Sigmoid colon (tissue), 7 donors: ENCODE results near the gene PCYT1A. TPM values are rescaled to one million over a fixed set of nuclear protein-coding genes. Genes with fewer than 3 reads are reported as not detected.

Experiments
- DNase-seq: peaks from one replicate; pipeline ENCODE4 v3.0.0-alpha.2; 2019
- H3K27ac ChIP-seq, 4 donors: fragments of 200-600 bp; sonication (generic); one replicate each; pipeline ENCODE4 v1.5.1; 2016 to 2019; ENCODE audit warnings: mild to moderate bottlenecking in 1 of 4
- H3K27me3 ChIP-seq, 3 donors: fragments of 200-600 bp; sonication (generic); one replicate each; pipeline ENCODE4 v1.5.1; 2019; ENCODE audit warnings: mild to moderate bottlenecking in 1 of 3
- H3K36me3 ChIP-seq, 4 donors: fragments of 200-600 bp; sonication (generic); one replicate each; pipeline ENCODE4 v1.5.1; 2016 to 2019
- H3K4me1 ChIP-seq, 4 donors: fragments of 200-600 bp; sonication (generic); one replicate each; pipeline ENCODE4 v1.5.1; 2017 to 2019
- H3K4me3 ChIP-seq, 4 donors: fragments of 200-600 bp; sonication (generic); one replicate each; pipeline ENCODE4 v1.5.1; 2017 to 2019; ENCODE audit warnings: mild to moderate bottlenecking in 2 of 4, moderate library complexity in 1 of 4
- H3K9me3 ChIP-seq, 4 donors: fragments of 200-600 bp in 3 of 4; sonication (generic) in 3 of 4; one replicate each; pipeline versions ENCODE4 v1.5.1 to v1.6.1; 2013 to 2019
- EP300 ChIP-seq, 4 donors: sonication (generic); formaldehyde crosslinking; IDR thresholded peaks; one replicate each; pipeline ENCODE4 v1.6.1; 2017; ENCODE audit warnings: antibody characterized with exemption in 4 of 4
- POLR2A ChIP-seq, 2 donors: fragments of 450-650 bp; IDR thresholded peaks; one replicate each; pipeline ENCODE4 v1.6.1; 2016; ENCODE audit warnings: antibody characterized with exemption in 2 of 2, mild to moderate bottlenecking in 2 of 2, moderate library complexity in 2 of 2
- POLR2AphosphoS5 ChIP-seq, 4 donors: sonication (generic); formaldehyde crosslinking; IDR thresholded peaks; one replicate each; pipeline ENCODE4 v1.6.1; 2017; ENCODE audit warnings: antibody characterized with exemption in 4 of 4
- WGBS, 2 donors: extraction: QIAGEN DNeasy Blood & Tissue Kit; methylation state at CpG; one replicate each; pipeline ENCODE4 v1.1.7; 2013; 5-methylcytosine and 5-hydroxymethylcytosine counted together
- intact Hi-C: fragments of 100-400 bp; cut with DNase I; formaldehyde crosslinking; loops from one replicate; pipeline ENCODE4 v1.15.1; 2023
- polyA plus RNA-seq, 3 donors: library from polyadenylated mRNA; stranded (reverse); fragments of 200-250 nt; gene quantifications; one replicate each; pipeline ENCODE4 v1.2.3, GENCODE V29; 2013
- total RNA-seq, 4 donors: library from RNA; depleted of rRNA; stranded (reverse); fragments of >200 nt; gene quantifications; one replicate each; pipeline ENCODE4 v1.1.0, GENCODE V29; 2016
- TF ChIP-seq, protein P1 (sequence below), 4 experiments: fragments of 450-650 bp in 3 of 4; fragments of 200-600 bp in 1 of 4; IDR thresholded peaks; one replicate each; pipeline ENCODE4 v1.5.1; 2016 to 2019; ENCODE audit warnings: antibody characterized with exemption in 4 of 4, mild to moderate bottlenecking in 3 of 4, moderate library complexity in 2 of 4
- donor health status: healthy with polysubstance abuse.
- donor health status: Bipolar disorder and iron deficiency.
- donor health status: healthy.

Gene PCYT1A
- total and polyA plus RNA-seq, 7 donors: 25.8 to 88.6 (median 61.4) TPM

DNA sequence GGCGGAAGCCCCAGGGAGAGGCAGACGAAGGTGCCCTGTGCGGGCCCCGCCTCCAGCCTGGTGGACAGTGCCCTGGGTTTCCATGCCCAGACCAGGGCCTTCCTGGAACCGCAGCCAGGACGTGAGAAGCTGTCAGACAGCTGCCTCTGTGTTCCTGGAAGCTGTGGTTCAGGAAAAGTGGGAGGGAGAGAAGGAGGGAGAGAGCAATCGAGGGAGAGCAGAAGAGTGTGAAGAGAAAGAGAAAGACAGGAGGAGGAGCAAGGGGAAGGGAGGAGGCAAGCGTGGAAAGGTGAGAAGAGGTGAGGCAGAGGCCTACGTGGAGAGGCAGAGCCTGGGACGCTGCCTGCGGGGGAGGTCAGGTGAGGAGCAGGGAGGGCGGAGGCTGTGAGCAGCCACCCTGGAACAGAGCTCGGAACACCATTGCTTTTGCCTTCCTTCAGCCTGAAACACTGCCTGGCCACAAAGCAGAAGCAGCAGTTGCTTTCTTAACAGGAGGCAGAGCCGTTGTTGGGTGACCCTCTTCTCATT lies 94.9 kb downstream of the PCYT1A start:
- intact Hi-C loops: no loop called here
- Histone ChIP-seq H3K9me3 (no peaks in the 10 kb centered on the region), H3K36me3 (no peaks in the 10 kb centered on the region), H3K4me3 (no peak overlapping the region), H3K4me1 (no peaks in the 10 kb centered on the region), H3K27ac (no peak overlapping the region), H3K27me3 (no peaks in the 10 kb centered on the region)
- WGBS, 2 donors: 19 to 33% methylated on average over 14 of the region's 14 CpGs
- TF ChIP-seq EP300 (IDR thresholded peaks at IDR 0.05) (no peak), POLR2AphosphoS5 (IDR thresholded peaks at IDR 0.05) (no peak), POLR2A (IDR thresholded peaks at IDR 0.05) (no peak)
- TF ChIP-seq, protein P1, sequence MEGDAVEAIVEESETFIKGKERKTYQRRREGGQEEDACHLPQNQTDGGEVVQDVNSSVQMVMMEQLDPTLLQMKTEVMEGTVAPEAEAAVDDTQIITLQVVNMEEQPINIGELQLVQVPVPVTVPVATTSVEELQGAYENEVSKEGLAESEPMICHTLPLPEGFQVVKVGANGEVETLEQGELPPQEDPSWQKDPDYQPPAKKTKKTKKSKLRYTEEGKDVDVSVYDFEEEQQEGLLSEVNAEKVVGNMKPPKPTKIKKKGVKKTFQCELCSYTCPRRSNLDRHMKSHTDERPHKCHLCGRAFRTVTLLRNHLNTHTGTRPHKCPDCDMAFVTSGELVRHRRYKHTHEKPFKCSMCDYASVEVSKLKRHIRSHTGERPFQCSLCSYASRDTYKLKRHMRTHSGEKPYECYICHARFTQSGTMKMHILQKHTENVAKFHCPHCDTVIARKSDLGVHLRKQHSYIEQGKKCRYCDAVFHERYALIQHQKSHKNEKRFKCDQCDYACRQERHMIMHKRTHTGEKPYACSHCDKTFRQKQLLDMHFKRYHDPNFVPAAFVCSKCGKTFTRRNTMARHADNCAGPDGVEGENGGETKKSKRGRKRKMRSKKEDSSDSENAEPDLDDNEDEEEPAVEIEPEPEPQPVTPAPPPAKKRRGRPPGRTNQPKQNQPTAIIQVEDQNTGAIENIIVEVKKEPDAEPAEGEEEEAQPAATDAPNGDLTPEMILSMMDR (IDR thresholded peaks at IDR 0.05): no peak
- DNase-seq: no peak

DNA sequence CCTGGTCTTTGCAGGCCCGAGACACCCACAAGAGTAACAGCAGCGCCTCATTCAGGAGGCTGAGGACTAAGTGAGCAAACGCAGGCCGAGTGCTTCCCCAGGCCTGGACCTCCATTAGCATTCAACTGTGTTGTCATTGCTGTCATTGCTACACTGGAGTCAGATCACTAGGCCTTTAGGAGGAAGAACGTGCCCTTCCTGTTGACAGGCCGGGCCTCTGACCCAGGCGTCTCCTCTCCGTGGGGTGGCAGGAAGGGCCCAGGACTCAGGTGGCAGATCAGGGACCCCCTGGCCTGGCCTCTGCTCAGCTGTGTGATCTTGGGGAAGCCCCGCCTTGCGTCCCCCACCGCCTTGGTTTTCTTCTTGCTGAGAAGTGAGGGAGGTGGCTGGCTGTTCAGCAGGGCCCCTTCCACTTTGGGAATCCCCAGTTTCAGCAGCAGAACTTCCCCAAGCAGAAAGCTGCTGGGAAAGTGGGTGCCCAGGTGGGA lies 95.4 kb downstream of the PCYT1A start:
- Histone ChIP-seq H3K4me3 (no peak overlapping the region), H3K4me1 (peaks cover 0 to 2% (median 0%) of the 10 kb centered on the region in 4 donors), H3K9me3 (no peaks in the 10 kb centered on the region), H3K27ac (no peak overlapping the region), H3K27me3 (no peaks in the 10 kb centered on the region), H3K36me3 (no peaks in the 10 kb centered on the region)
- intact Hi-C loops: no loop called here
- 52 to 73% methylated on average over 11 of the region's 11 CpGs for WGBS, 2 donors
- TF ChIP-seq POLR2AphosphoS5 (IDR thresholded peaks at IDR 0.05): no peak
- TF ChIP-seq POLR2A (IDR thresholded peaks at IDR 0.05): no peak
- TF ChIP-seq, protein P1 (IDR thresholded peaks at IDR 0.05): no peak
- TF ChIP-seq EP300 (IDR thresholded peaks at IDR 0.05): no peak
- DNase-seq: no peak

DNA sequence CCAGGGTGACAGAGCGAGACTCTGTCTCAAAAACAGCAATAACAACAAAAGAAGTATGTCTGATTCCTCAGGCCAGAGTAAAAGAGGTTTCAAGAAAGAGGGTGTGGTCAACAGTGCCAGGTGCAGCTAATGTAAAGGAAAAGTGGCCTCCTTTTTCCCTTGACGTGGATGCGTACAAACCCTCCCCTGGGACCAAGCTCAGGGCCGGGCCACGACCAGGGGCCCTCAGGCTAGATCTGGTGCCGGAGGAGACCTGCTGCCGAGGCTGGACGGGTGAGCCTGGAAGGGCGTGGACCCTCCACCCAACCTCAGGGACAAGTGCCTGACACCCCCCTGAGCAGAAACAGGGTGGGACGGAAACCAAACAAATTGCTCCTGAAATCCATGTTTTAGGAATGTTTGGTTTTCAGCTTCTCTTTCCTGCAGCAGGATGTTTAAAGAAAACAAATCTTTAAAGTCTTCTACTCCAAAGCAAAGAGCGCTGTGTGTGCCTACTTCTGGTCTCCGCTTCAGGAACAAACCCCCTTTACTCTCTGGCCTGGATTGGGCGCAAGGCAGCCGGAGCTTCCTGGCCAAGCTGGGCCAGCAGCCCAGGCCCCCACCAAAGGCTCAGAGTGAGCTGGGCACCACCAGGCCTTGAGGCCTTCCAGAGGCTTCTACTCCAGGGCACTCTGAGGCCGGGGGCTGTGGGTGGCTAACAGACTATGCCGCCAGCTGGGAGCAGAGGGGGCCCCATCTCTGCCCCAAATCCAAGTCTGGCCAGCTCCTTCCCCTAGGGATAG lies 97.8 kb downstream of the PCYT1A start:
- intact Hi-C loops: no loop called here
- H3K27ac ChIP-seq: no peak overlapping the region

DNA sequence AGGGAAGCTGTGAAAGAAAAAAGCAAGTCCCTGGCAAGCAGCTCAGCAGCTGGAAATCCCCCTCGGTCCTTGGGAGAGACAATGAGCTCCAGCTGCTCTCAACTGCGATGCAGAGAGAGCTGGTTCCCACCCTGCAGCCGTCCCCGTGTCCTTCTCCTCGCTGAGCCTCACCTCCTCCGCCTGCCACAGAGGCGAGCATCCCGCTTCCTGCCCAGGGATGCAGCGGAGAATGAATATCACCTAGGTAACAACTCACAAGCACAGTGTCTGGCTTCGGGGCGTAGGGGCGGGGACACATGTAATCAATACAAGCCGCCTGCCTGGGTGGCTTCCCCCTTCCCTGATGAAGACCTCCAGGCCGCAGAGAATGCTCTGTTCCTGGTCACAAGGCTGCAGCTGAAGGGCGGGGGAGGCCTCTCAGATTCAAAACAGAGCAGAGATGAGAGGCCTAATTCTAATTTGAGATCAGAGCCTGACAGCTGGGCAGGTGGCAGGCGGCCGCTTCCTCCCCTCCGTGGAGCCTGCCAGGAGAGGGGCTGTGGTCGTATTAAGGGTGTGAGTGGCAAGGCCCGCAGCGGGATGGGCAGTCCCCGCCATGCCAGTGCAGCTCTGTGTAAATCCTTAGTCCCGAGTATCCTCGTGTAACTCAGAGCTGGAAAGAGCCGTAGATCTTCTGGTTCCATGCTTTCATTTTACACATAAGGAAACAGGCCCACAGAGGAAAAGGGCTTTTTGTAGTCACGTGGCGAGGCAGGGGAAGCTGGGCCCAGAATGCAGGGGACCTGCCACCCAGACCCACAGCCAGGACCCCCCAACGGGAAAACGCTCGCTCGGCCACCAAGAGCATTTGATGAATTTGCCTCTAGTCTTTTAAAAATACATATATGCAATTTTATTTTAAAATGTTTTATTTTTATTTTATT lies 100.6 kb downstream of the PCYT1A start:
- intact Hi-C loops: no loop called here
- TF ChIP-seq POLR2A (IDR thresholded peaks at IDR 0.05) (no peak), POLR2AphosphoS5 (IDR thresholded peaks at IDR 0.05) (no peak), EP300 (IDR thresholded peaks at IDR 0.05) (no peak)
- TF ChIP-seq, protein P1 (IDR thresholded peaks at IDR 0.05): no peak
- H3K4me3 ChIP-seq: peak overlapping the region in 1 of 4 donors; percentile 18
- no peak for DNase-seq
- H3K36me3 ChIP-seq: no peaks in the 10 kb centered on the region
- no peaks in the 10 kb centered on the region for H3K9me3 ChIP-seq
- no peaks in the 10 kb centered on the region for H3K27me3 ChIP-seq
- WGBS, 2 donors: 38 to 68% methylated on average over 31 of the region's 31 CpGs
- H3K4me1 ChIP-seq: peaks cover 0 to 6% (median 0%) of the 10 kb centered on the region in 4 donors
- no peak overlapping the region for H3K27ac ChIP-seq

More for the DNA sequence above, 97.8 kb downstream of the PCYT1A start:
- Histone ChIP-seq H3K4me1 (peaks cover 0 to 6% (median 0%) of the 10 kb centered on the region in 4 donors), H3K4me3 (no peak overlapping the region), H3K27me3 (no peaks in the 10 kb centered on the region), H3K36me3 (no peaks in the 10 kb centered on the region), H3K9me3 (no peaks in the 10 kb centered on the region)
- DNase-seq: no peak
- WGBS, 2 donors: 63 to 79% methylated on average over 16 of the region's 16 CpGs
- TF ChIP-seq POLR2AphosphoS5 (IDR thresholded peaks at IDR 0.05) (no peak), POLR2A (IDR thresholded peaks at IDR 0.05) (no peak), EP300 (IDR thresholded peaks at IDR 0.05) (no peak)
- TF ChIP-seq, protein P1 (IDR thresholded peaks at IDR 0.05): no peak
